RWPE1 (cell line): ENCODE results near the gene OR2T29.
"Not testable (repeated sequence)": the region's sequence is repeated elsewhere in the genome, so short reads cannot be mapped to it uniquely, and the experiment has no call there.

Source experiments
- CTCF ChIA-PET: fragments of 350-600 bp; sonication (Branson Sonifier 250); formaldehyde crosslinking; extraction: SDS; loops from one replicate; lab custom pipeline; 2021; lab: Yijun Ruan, JAX
- POLR2A ChIA-PET: fragments of 400-600 bp; formaldehyde crosslinking; extraction: SDS; loops from one replicate; lab custom pipeline; 2020; ENCODE audit warnings: antibody characterized with exemption; ENCODE audit not compliant: low non-redundant PET; lab: Yijun Ruan, JAX
- DNase-seq: peaks from one replicate; pipeline ENCODE4 v3.0.0; 2012; ENCODE audit warnings: low spot score
- H3K27ac ChIP-seq: fragments of 450-650 bp; 2 replicates; pipeline ENCODE4 v1.5.1; 2017
- CTCF ChIP-seq: fragments of 450-650 bp; conservative IDR thresholded peaks from 2 replicates; pipeline ENCODE4 v1.5.1; 2017; ENCODE audit warnings: low read depth, mild to moderate bottlenecking

OR2T29 gene

GRCh38 chr1:248562672-248563071 lies at the start of gene OR2T29:
TSS of gene OR2T29 (minus strand) at chr1:248562772. CDS start at chr1:248559491, 3,281 bp downstream.
- H3K27ac ChIP-seq, DNase-seq, POLR2A ChIA-PET, CTCF ChIA-PET: not testable (repeated sequence)

- POLR2A ChIA-PET = no interaction called here
- no peak overlapping the region for H3K27ac ChIP-seq
- no peak for DNase-seq
- CTCF ChIA-PET = interaction anchor here (0.6 kb wide), 1 partner anchor 86 kb away, joined by 3 read pairs; no protein-coding TSS in a partner anchor
- TF ChIP-seq CTCF = no peak
Measured at GRCh38 chr1:248611883-248612414, 49.4 kb upstream of the OR2T29 start.

GRCh38 chr1:248610301-248610700 lies 47.7 kb upstream of the OR2T29 start:
- POLR2A ChIA-PET = no interaction called here
- H3K27ac ChIP-seq = no peak overlapping the region
- CTCF ChIA-PET = interaction anchor here (1.9 kb wide), 1 partner anchor 12 kb away, joined by 4 read pairs; no protein-coding TSS in a partner anchor
- no peak for DNase-seq
- no peak for TF ChIP-seq CTCF

GRCh38 chr1:248599396-248599795 lies 36.8 kb upstream of the OR2T29 start:
- ChIA-PET POLR2A (no interaction called here), CTCF (interaction anchor here (0.6 kb wide), 1 partner anchor 9 kb away, joined by 3 read pairs; no protein-coding TSS in a partner anchor)
- H3K27ac ChIP-seq = no peak overlapping the region
- no peak for DNase-seq
- no peak for TF ChIP-seq CTCF

GRCh38 chr1:248597589-248597988 lies 35.0 kb upstream of the OR2T29 start, which contains the start of gene OR2T10:
TSS of gene OR2T10 (minus strand) at chr1:248597700. CDS start at chr1:248593768, 3,932 bp downstream.
- DNase-seq = no peak
- H3K27ac ChIP-seq = no peak within 1 kb of the TSS
- TF ChIP-seq CTCF = no peak
- ChIA-PET CTCF (no interaction called here), POLR2A (no interaction called here)

GRCh38 chr1:248596615-248597014 lies 34.0 kb upstream of the OR2T29 start:
- ChIA-PET CTCF (no interaction called here), POLR2A (no interaction called here)
- no peak for TF ChIP-seq CTCF

GRCh38 chr1:248593226-248593625 lies 30.7 kb upstream of the OR2T29 start:
- CTCF ChIA-PET = no interaction called here
- no peak for DNase-seq
- H3K27ac ChIP-seq = no peak overlapping the region
- TF ChIP-seq CTCF = no peak
- POLR2A ChIA-PET = no interaction called here

More at GRCh38 chr1:248596615-248597014, 34.0 kb upstream of the OR2T29 start:
- no peak for DNase-seq
- H3K27ac ChIP-seq = no peak overlapping the region
